Sigmoid colon (tissue), 7 donors: ENCODE data around the gene HMCN1. TPM values are rescaled to one million over a fixed set of nuclear protein-coding genes. Genes with fewer than 3 reads are reported as not detected.

ENCODE experiments used
- DNase-seq: peaks from one replicate; pipeline ENCODE4 v3.0.0-alpha.2; 2019
- H3K27ac ChIP-seq, 4 donors: fragments of 200-600 bp; sonication (generic); one replicate each; pipeline ENCODE4 v1.5.1; 2016 to 2019; ENCODE audit warnings: mild to moderate bottlenecking in 1 of 4
- H3K27me3 ChIP-seq, 3 donors: fragments of 200-600 bp; sonication (generic); one replicate each; pipeline ENCODE4 v1.5.1; 2019; ENCODE audit warnings: mild to moderate bottlenecking in 1 of 3
- H3K36me3 ChIP-seq, 4 donors: fragments of 200-600 bp; sonication (generic); one replicate each; pipeline ENCODE4 v1.5.1; 2016 to 2019
- H3K4me1 ChIP-seq, 4 donors: fragments of 200-600 bp; sonication (generic); one replicate each; pipeline ENCODE4 v1.5.1; 2017 to 2019
- H3K4me3 ChIP-seq, 4 donors: fragments of 200-600 bp; sonication (generic); one replicate each; pipeline ENCODE4 v1.5.1; 2017 to 2019; ENCODE audit warnings: mild to moderate bottlenecking in 2 of 4, moderate library complexity in 1 of 4
- H3K9me3 ChIP-seq, 4 donors: fragments of 200-600 bp in 3 of 4; sonication (generic) in 3 of 4; one replicate each; pipeline versions ENCODE4 v1.5.1 to v1.6.1; 2013 to 2019
- EP300 ChIP-seq, 4 donors: sonication (generic); formaldehyde crosslinking; IDR thresholded peaks; one replicate each; pipeline ENCODE4 v1.6.1; 2017; ENCODE audit warnings: antibody characterized with exemption in 4 of 4
- POLR2A ChIP-seq, 2 donors: fragments of 450-650 bp; IDR thresholded peaks; one replicate each; pipeline ENCODE4 v1.6.1; 2016; ENCODE audit warnings: antibody characterized with exemption in 2 of 2, mild to moderate bottlenecking in 2 of 2, moderate library complexity in 2 of 2
- POLR2AphosphoS5 ChIP-seq, 4 donors: sonication (generic); formaldehyde crosslinking; IDR thresholded peaks; one replicate each; pipeline ENCODE4 v1.6.1; 2017; ENCODE audit warnings: antibody characterized with exemption in 4 of 4
- WGBS, 2 donors: extraction: QIAGEN DNeasy Blood & Tissue Kit; methylation state at CpG; one replicate each; pipeline ENCODE4 v1.1.7; 2013; 5-methylcytosine and 5-hydroxymethylcytosine counted together
- intact Hi-C: fragments of 100-400 bp; cut with DNase I; formaldehyde crosslinking; loops from one replicate; pipeline ENCODE4 v1.15.1; 2023
- polyA plus RNA-seq, 3 donors: library from polyadenylated mRNA; stranded (reverse); fragments of 200-250 nt; gene quantifications; one replicate each; pipeline ENCODE4 v1.2.3, GENCODE V29; 2013
- total RNA-seq, 4 donors: library from RNA; depleted of rRNA; stranded (reverse); fragments of >200 nt; gene quantifications; one replicate each; pipeline ENCODE4 v1.1.0, GENCODE V29; 2016
- TF ChIP-seq, protein P1 (sequence below), 4 experiments: fragments of 450-650 bp in 3 of 4; fragments of 200-600 bp in 1 of 4; IDR thresholded peaks; one replicate each; pipeline ENCODE4 v1.5.1; 2016 to 2019; ENCODE audit warnings: antibody characterized with exemption in 4 of 4, mild to moderate bottlenecking in 3 of 4, moderate library complexity in 2 of 4
- donor health status: healthy with polysubstance abuse.
- donor health status: Bipolar disorder and iron deficiency.
- donor health status: healthy.

HMCN1 gene
- total and polyA plus RNA-seq, 7 donors = under 0.01 to 22.7 (median 6.7) TPM

DNA sequence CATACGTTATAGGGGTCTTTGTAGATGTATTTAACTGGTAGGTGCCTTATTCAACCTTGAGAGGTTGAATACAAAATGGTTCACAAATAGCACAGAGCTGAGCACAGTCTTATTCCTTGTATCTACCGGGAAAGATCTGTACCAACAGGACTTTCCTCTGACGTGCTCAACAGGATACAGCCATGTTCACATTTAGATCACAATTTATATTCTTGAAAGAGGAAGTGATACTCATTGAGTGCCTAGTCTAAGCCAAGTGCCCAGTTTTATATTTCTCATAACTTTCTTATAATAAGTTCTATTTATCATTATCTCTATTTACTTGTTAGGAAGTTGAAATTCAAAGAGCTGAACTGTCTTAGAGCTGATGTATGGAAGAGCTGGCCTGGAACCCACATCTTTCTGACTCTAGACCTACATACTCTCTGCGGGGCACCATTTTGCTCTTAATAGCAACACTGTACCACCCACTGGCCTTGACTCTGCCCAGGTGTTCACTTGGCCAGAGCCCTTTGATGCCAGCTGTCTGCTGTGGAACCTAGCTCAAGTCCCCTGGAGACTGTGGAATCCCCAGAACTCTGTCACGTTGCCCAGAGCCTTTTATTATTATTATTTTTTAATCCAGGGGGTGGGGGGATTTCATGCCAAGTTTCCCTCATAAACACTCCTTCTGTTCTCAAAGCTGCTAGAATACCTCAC lies 484.6 kb downstream of the HMCN1 start:
- TF ChIP-seq EP300 (IDR thresholded peaks at IDR 0.05) = no peak
- no peak for TF ChIP-seq POLR2AphosphoS5 (IDR thresholded peaks at IDR 0.05)
- TF ChIP-seq, protein P1, sequence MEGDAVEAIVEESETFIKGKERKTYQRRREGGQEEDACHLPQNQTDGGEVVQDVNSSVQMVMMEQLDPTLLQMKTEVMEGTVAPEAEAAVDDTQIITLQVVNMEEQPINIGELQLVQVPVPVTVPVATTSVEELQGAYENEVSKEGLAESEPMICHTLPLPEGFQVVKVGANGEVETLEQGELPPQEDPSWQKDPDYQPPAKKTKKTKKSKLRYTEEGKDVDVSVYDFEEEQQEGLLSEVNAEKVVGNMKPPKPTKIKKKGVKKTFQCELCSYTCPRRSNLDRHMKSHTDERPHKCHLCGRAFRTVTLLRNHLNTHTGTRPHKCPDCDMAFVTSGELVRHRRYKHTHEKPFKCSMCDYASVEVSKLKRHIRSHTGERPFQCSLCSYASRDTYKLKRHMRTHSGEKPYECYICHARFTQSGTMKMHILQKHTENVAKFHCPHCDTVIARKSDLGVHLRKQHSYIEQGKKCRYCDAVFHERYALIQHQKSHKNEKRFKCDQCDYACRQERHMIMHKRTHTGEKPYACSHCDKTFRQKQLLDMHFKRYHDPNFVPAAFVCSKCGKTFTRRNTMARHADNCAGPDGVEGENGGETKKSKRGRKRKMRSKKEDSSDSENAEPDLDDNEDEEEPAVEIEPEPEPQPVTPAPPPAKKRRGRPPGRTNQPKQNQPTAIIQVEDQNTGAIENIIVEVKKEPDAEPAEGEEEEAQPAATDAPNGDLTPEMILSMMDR (IDR thresholded peaks at IDR 0.05) = no peak
- no peak for TF ChIP-seq POLR2A (IDR thresholded peaks at IDR 0.05)
- H3K27me3 ChIP-seq = no peaks in the 10 kb centered on the region
- no peaks in the 10 kb centered on the region for H3K36me3 ChIP-seq
- H3K27ac ChIP-seq = no peak overlapping the region
- 62 to 70% methylated on average over 5 of the region's 5 CpGs for WGBS, 2 donors
- no peak overlapping the region for H3K4me3 ChIP-seq
- H3K4me1 ChIP-seq = no peaks in the 10 kb centered on the region
- intact Hi-C loops = no loop called here
- DNase-seq = no peak
- no peaks in the 10 kb centered on the region for H3K9me3 ChIP-seq

DNA sequence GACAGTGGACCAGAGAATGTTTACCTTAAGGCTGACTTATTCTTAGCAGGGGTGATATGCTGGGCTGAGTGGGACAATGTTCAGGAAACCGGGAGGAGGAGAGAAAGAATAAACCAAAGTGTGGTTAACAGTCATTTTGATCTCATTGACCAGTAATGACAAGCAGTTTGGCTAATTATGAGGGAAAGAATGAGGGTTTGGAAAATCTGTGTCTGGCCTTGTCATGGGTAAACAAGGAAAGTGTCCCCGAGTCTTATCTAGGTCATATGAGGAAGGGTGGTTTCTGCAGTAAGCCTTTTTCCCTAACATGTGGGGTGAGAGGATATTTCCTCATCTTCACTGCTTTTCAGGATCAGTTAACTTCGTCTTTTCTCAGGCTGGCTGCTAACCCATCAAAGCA lies 485.9 kb downstream of the HMCN1 start:
- DNase-seq = no peak
- 38 to 58% methylated on average over 3 of the region's 3 CpGs for WGBS, 2 donors
- H3K27me3 ChIP-seq = no peaks in the 10 kb centered on the region
- no peaks in the 10 kb centered on the region for H3K4me1 ChIP-seq
- no peaks in the 10 kb centered on the region for H3K36me3 ChIP-seq
- H3K4me3 ChIP-seq = no peak overlapping the region
- TF ChIP-seq POLR2A (IDR thresholded peaks at IDR 0.05) (no peak), POLR2AphosphoS5 (IDR thresholded peaks at IDR 0.05) (no peak), EP300 (IDR thresholded peaks at IDR 0.05) (no peak)
- TF ChIP-seq, protein P1 (IDR thresholded peaks at IDR 0.05) = no peak
- no peak overlapping the region for H3K27ac ChIP-seq
- no peaks in the 10 kb centered on the region for H3K9me3 ChIP-seq
- intact Hi-C loops = no loop called here

DNA sequence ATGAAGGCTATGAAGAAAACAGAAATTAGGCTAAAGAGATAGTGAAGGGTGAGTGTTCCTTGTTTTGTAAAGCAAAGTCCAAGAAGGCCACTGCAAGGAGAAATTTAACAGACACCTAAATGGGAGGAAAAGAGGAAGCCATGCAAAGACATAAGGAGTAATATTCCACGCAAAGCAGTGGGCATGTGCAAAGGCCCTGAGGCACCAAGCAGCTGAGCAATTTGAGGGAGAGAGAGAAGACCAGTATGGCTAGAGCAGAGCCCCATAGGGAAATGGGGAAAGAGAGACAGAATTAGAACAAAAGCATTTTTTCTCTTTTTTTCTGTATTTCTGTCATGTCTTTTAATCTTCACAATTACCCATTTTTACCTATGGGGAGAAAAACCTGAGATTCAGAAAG lies 486.7 kb downstream of the HMCN1 start:
- H3K27ac ChIP-seq = no peak overlapping the region
- no peaks in the 10 kb centered on the region for H3K4me1 ChIP-seq
- DNase-seq = no peak
- TF ChIP-seq, protein P1 (IDR thresholded peaks at IDR 0.05) = no peak
- TF ChIP-seq POLR2A (IDR thresholded peaks at IDR 0.05) (no peak), POLR2AphosphoS5 (IDR thresholded peaks at IDR 0.05) (no peak), EP300 (IDR thresholded peaks at IDR 0.05) (no peak)
- intact Hi-C loops = no loop called here
- H3K27me3 ChIP-seq = no peaks in the 10 kb centered on the region
- no peak overlapping the region for H3K4me3 ChIP-seq
- H3K9me3 ChIP-seq = no peaks in the 10 kb centered on the region
- WGBS, 2 donors = 94 to 99% methylated on average over 1 of the region's 1 CpG
- H3K36me3 ChIP-seq = no peaks in the 10 kb centered on the region

DNA sequence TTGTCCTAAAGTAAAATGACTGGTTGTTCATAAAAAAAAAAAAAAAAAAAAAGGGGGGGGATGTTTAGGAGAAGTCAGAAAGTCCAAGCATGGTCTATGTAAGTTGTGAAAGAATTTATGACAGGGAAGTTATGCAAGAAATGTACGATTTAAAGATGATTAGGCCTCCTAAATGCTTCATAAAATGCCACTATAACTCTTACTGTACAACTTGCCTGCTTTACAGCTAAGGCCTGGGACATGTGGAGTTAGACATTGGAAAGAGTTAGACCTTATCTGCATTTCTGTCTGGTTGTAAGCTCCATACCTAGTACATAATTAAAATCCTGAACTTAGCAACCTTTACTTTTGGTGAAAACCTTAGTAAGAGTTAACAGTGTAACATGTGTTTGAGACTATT lies 490.9 kb downstream of the HMCN1 start:
- TF ChIP-seq, protein P1 (IDR thresholded peaks at IDR 0.05) = no peak
- TF ChIP-seq POLR2A (IDR thresholded peaks at IDR 0.05) (no peak), POLR2AphosphoS5 (IDR thresholded peaks at IDR 0.05) (no peak), EP300 (IDR thresholded peaks at IDR 0.05) (no peak)
- Histone ChIP-seq H3K36me3 (no peaks in the 10 kb centered on the region), H3K27ac (no peak overlapping the region), H3K27me3 (no peaks in the 10 kb centered on the region), H3K4me3 (no peak overlapping the region), H3K4me1 (no peaks in the 10 kb centered on the region), H3K9me3 (no peaks in the 10 kb centered on the region)
- 5 to 27% methylated on average over 1 of the region's 1 CpG for WGBS, 2 donors
- intact Hi-C loops = no loop called here
- no peak for DNase-seq

DNA sequence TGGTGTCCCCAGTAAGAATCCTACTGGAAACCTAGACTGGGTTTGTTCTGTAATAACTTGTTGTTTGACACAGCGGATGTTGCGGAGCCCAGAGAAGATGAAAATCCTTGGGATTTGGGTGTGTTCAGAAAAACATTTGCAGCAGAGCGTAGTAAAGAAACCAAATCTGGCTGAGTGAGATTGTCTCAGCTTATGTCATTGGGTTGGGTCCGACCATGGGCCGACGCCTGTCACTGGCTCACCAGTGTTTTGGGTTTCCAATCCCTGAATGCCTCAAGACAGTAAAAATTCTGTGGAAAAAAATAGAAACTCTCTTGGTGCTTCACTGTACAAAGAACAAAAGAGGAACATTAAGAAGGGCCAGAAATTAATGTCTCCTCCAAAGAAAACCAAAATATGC lies 494.6 kb downstream of the HMCN1 start:
- Histone ChIP-seq H3K4me1 (no peaks in the 10 kb centered on the region), H3K27me3 (no peaks in the 10 kb centered on the region), H3K27ac (no peak overlapping the region), H3K4me3 (no peak overlapping the region), H3K36me3 (no peaks in the 10 kb centered on the region), H3K9me3 (no peaks in the 10 kb centered on the region)
- no peak for DNase-seq
- 92% methylated on average over 6 of the region's 6 CpGs for WGBS, 2 donors
- TF ChIP-seq, protein P1 (IDR thresholded peaks at IDR 0.05) = no peak
- intact Hi-C loops = no loop called here
